Measurements from ENCODE around the gene PSTPIP1.

The PSTPIP1 gene

DNA sequence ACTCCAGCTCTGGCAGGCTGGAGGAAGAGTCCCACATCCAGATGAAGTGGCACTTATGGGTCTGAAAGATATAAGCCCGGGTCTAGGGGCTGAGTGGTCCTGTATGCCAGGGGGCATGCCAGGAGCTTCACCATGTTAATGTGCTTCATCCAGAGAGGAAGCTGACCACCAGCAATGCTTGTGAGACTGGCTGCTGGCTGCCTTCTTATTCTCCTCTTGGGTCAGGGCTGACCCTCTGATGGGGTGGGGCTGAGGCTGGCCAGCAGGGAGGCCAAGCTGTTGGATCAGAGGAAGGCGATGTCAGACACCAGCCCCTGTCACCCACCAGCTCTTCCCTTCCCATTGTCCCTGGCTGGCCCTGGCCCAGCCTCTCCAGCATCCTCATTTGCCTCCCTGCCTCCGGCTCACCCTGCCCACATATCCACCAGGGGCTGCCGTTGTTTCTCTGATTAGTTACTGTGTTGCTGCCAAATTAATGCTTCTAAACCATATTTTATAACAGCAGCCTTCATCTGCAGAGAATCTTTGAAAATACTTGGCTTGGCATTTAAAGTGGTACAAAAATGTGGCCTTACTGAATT lies 20.4 kb upstream of the PSTPIP1 start:
- no peak overlapping the region for H3K4me3 ChIP-seq (ENCODE audit: low read depth, low read length)
- peak; percentile 51 for DNase-seq (ENCODE audit: low read depth)
- TF ChIP-seq POLR2A (IDR thresholded peaks at IDR 0.05; ENCODE audit: extremely low read depth, insufficient read length) = no peak
- TF ChIP-seq, protein P1, sequence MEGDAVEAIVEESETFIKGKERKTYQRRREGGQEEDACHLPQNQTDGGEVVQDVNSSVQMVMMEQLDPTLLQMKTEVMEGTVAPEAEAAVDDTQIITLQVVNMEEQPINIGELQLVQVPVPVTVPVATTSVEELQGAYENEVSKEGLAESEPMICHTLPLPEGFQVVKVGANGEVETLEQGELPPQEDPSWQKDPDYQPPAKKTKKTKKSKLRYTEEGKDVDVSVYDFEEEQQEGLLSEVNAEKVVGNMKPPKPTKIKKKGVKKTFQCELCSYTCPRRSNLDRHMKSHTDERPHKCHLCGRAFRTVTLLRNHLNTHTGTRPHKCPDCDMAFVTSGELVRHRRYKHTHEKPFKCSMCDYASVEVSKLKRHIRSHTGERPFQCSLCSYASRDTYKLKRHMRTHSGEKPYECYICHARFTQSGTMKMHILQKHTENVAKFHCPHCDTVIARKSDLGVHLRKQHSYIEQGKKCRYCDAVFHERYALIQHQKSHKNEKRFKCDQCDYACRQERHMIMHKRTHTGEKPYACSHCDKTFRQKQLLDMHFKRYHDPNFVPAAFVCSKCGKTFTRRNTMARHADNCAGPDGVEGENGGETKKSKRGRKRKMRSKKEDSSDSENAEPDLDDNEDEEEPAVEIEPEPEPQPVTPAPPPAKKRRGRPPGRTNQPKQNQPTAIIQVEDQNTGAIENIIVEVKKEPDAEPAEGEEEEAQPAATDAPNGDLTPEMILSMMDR (IDR thresholded peaks at IDR 0.05; ENCODE audit: low read depth, low read length) = peak; percentile 53

DNA sequence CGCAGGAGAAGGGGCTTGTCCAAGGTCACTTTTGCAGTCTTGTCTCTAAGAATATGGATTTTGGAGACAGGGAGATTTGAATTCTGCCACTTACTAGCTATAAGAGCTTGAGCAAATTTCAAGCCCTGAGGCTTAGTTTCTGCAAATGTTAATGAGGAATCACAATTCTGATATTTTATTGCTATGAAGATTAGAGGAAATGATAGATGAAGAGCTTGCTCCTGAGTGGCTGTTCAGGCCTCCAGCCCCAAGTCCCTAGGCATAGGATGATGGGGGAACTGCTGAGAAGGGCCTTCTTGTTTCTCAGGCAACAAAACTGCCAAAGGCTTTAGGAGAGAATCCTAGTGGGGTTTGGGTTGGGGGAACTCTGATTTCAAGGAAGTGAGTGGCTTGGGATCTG lies 18.8 kb upstream of the PSTPIP1 start:
- TF ChIP-seq POLR2A (IDR thresholded peaks at IDR 0.05; ENCODE audit: extremely low read depth, insufficient read length) (no peak), MYC (IDR thresholded peaks at IDR 0.05; ENCODE audit: low read depth, low read length) (no peak)
- TF ChIP-seq, protein P1 (IDR thresholded peaks at IDR 0.05; ENCODE audit: low read depth, low read length) = no peak
- TF ChIP-seq, protein P2, sequence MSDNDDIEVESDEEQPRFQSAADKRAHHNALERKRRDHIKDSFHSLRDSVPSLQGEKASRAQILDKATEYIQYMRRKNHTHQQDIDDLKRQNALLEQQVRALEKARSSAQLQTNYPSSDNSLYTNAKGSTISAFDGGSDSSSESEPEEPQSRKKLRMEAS (IDR thresholded peaks at IDR 0.05; ENCODE audit: low read depth, low read length) = no peak
- no peak overlapping the region for H3K4me3 ChIP-seq (ENCODE audit: low read depth, low read length)
- DNase-seq (ENCODE audit: low read depth) = no peak

DNA sequence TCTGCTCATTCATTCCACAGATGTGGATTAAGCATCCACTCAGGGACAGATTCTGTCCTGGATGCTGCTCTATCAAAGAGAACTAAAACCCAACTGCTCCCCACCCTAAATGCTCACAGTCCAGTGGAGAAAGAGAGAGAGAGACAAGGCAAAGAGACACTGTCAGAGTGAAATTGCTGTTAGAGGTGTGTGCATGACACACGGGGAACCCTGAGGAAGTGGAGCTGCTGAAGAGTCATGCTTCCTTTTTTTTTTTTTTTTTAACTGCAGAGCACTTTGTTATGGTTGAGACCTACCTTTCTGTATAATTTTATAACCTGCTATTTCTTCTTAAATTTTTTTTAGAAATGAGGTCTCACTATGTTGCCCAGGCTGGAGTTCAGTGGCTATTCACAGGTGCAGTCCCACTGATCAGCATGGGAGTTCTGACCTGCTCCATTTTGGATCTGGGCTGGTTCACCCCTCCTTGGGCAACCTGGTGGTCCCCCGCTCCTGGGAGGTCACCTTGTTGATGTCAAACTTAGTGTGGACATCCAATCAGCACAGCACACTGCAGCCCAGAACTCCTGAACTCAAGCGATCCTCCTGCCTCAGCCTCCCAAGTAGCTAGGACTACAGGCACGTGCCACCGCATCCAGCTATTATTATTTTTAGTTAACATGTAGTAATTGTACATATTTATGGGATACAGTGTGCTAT lies 18.2 kb upstream of the PSTPIP1 start:
- peak; percentile 58 for DNase-seq (ENCODE audit: low read depth)
- TF ChIP-seq MYC (IDR thresholded peaks at IDR 0.05; ENCODE audit: low read depth, low read length) (0 out of 2 replicates have a peak, but pooled peaks have one; percentile 25), POLR2A (IDR thresholded peaks at IDR 0.05; ENCODE audit: extremely low read depth, insufficient read length) (no peak)
- TF ChIP-seq, protein P2 (IDR thresholded peaks at IDR 0.05; ENCODE audit: low read depth, low read length) = peak; percentile 36; the same call in 1 of the 2 replicates
- no peak overlapping the region for H3K4me3 ChIP-seq (ENCODE audit: low read depth, low read length)

DNA sequence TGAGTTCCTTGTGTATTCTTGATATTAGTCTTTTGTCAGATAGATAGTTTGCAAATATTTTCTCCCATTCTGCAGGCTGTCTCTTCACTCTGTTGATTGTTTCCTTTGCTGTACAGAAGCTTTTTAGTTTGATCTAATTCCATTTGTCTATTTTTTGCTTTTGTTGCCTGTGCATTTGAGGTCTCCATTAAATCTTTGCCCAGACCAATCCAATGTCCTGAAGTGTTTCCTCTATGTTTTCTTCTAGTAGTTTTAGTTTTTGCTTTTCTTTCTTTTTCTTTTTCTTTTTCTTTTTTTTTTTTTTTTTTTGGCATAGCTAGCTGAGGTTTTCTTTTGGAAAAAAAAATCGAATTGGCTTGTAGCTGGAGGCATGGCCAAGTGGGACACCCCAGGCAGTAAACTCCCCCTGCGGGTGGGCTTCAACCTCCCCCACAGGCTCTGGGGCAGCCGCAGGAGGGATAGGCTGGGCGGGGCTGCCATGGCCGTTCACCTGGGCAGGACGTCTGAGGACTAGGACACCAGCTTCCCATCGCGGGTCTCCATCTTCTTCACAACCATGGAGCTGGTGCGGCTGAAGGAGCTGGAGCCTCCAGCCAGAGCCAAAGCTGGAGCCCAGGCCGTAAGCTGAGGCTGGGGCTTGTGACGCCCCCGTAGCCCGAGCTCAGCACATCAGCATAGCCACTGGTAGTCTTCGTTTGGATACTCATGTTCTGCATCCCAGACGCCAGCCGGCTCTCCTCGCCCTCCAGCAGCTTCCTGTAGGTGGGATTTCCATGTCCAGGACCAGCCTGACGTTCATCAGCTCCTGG lies 16.2 kb upstream of the PSTPIP1 start:
- TF ChIP-seq, protein P2 (IDR thresholded peaks at IDR 0.05; ENCODE audit: low read depth, low read length) = no peak
- TF ChIP-seq POLR2A (IDR thresholded peaks at IDR 0.05; ENCODE audit: extremely low read depth, insufficient read length) (no peak), MYC (IDR thresholded peaks at IDR 0.05; ENCODE audit: low read depth, low read length) (no peak)
- TF ChIP-seq, protein P1 (IDR thresholded peaks at IDR 0.05; ENCODE audit: low read depth, low read length) = no peak
- no peak for DNase-seq (ENCODE audit: low read depth)

DNA sequence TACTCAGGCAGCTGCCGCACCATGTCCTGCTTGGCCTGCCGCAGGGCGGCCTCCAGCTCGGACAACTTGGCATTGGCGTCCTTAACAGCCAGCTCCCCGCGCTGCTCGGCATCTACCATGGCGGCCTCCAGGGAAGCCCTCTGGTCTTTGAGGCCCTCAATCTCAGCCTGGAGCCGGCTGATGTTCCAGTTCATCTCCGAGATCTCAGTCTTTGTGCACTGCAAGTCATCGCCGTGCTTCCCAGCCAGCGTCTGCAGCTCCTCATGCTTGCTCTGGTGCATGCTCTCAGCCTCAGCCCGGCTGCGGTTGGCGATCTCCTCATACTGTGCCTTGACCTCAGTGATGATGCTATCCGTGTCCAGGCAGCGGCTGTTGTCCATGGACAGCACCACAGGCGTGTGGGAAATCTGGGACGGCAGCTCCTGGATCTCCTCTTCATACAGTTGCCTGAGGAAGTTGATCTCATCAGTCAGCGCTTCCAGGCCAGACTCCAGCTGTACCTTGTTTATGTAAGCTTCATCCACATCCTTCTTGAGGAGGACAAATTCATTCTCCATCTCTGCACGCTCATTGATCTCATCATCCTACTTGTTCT lies 15.5 kb upstream of the PSTPIP1 start:
- DNase-seq (ENCODE audit: low read depth) = no peak
- TF ChIP-seq POLR2A (IDR thresholded peaks at IDR 0.05; ENCODE audit: extremely low read depth, insufficient read length) (no peak), MYC (IDR thresholded peaks at IDR 0.05; ENCODE audit: low read depth, low read length) (no peak)
- TF ChIP-seq, protein P2 (IDR thresholded peaks at IDR 0.05; ENCODE audit: low read depth, low read length) = no peak
- H3K4me3 ChIP-seq (ENCODE audit: low read depth, low read length) = no peak overlapping the region

More for the DNA sequence above, 16.2 kb upstream of the PSTPIP1 start:
- H3K4me3 ChIP-seq (ENCODE audit: low read depth, low read length) = no peak overlapping the region

DNA sequence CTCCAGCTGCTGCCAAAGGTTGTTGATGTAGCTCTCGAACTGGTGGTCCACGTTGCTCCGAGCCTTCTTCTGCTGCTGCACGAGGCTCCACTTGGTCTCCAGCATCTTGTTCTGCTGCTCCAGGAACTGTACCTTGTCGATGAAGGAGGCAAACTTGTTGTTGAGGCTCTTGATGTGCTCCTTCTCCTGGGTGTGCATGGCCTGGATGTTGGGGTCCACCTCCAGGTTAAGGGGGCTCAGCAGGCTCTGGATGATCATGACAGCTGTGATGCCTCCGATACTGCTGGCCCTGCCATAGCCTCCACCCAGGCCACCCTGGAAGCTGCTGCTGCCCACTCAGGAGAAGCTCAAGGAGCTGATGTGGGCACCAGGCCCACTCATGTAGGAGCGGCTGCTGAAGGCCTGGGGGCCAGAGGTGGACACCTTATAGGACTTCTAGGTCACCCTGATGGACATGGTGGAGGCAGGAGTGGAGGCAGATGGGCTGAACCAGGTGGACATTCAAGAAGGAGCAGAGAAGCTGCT lies 14.9 kb upstream of the PSTPIP1 start:
- no peak overlapping the region for H3K4me3 ChIP-seq (ENCODE audit: low read depth, low read length)
- TF ChIP-seq, protein P2 (IDR thresholded peaks at IDR 0.05; ENCODE audit: low read depth, low read length) = no peak
- no peak for TF ChIP-seq MYC (IDR thresholded peaks at IDR 0.05; ENCODE audit: low read depth, low read length)
- no peak for DNase-seq (ENCODE audit: low read depth)

All from NB4 (cell line).